Activated CD8-positive, alpha-beta memory T cell treated with anti-CD3 and anti-CD28 coated beads for 4 hours (primary cell): Measurements from ENCODE around the gene KHDRBS1.
"Not testable (repeated sequence)": the region's sequence is repeated elsewhere in the genome, so short reads cannot be mapped to it uniquely, and the experiment has no call there.

Experiments used
- DNase-seq, 2 donors: peaks; one replicate each; pipeline ENCODE4 v3.0.0-alpha.2; 2020; ENCODE audit warnings: low read depth in 2 of 2

The KHDRBS1 gene

DNA sequence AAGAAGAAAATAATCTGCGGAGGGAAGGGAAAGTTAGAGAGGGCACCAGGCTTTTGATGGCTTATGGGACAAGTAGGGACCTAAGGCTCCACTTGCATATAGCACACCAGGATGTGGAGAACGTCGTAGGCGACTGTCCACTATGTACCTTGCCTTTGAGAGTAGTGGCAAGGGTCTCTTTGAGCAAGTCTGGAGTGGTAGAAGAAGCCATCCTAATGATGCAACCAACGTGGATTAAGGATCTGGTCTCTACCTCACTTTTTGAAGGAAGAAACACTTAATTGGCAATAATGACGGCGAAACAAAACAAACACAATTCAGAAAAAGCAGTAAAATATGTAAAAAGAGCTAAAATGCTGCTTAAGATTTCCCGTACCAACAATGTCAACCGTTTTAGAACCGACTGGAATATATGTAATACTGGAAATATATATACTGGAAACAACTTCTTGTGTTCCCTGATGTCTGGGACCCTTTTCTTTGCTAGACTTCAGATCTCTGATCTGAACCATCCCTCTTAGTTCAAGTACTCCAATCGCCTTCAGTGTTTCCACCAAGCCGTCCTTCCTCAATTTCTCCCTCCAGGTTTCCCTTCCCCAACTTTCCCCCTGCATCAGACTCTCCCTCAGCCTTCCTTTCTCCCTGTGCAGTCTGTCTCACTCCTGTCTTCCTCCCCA is 821 bp upstream of the KHDRBS1 start:
- no peak for DNase-seq

DNA sequence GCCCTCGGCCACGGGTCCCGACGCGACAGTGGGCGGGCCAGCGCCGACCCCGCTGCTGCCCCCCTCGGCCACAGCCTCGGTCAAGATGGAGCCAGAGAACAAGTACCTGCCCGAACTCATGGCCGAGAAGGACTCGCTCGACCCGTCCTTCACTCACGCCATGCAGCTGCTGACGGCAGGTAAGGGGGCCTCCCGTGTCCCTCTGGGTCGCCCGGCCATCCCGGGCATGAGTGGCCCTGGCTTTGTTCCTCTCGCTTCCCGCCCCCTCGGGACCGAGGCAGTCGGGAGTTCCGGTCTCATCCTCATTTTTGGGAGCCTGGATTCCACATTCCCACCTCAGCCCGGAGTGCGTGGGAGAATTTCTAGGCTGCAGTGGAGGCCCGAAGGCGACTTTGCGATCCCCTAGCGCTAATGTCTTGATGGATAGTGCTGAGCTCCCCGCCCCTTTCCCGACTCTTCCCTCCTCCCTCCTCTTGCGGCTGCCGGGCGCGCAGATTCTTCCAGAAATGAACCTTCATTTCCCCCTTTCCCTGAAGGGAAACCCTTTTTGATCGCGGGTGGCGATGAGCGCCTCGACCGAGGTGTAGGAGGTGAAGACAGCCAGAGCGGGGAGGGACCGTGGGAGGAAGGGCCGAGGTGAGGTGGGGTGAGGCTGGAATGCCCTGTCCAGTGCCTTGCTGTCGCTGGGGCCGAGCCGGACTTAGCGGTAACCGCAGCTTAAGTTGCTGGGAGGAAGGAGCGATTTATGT is 705 bp downstream of the KHDRBS1 start:
- peak in 1 of 2 donors; percentile 4 for DNase-seq

DNA sequence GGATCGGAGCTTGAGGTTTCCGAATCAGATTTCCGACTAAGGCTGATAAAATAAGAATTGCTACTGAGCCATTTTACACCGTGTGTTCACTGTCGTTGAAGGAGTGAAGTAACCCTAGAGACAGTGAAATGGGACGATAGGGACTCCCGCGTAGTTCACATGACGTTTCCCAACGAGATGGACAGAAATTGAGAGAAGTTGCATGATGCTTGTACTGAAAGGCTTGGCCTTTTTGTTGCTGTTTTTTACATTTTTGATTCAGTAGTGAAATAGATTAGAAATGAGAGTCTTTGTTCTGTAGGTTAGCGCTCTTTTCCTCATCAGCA is 1.2 kb downstream of the KHDRBS1 start:
- no peak for DNase-seq

DNA sequence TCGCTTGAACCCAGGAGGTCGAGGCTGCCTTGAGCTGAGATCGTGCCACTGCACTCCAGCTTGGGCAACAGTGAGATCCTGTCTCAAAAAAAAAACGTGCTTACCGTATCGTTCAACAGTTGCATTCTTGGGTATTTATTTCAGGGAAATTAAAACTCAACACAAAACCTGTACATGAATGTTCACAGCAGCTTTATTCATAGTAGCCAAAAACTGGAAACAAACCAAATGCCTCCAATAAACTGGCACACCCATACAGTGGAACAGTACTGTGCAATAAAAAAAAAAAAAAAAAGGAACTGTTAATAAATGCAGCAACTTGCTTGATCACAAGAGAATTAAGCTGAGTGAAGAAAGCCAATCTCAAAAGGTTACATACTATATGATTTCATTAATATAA is 6.7 kb downstream of the KHDRBS1 start:
- DNase-seq, result no peak

DNA sequence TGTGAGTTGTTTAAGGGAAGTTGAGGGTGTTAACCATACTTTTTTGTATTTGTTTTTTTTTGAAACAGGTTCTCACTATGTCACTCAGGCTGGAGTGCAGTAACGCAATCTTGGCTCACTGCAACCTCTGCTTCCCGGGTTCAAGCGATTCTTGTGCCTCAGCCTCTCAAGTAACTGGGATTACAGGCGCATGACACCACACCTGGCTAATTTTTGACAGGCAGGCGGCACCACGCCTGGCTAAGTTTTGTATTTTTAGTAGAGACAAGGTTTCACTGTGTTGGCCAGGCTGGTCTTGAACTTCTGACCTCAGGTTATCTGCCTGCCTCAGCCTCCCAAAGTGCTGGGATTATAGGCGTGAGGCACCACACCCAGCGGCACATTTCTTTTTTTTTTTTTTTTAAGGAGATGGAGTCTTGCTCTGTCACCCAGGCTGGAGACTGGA is 7.9 kb downstream of the KHDRBS1 start:
- not testable (repeated sequence) for DNase-seq

DNA sequence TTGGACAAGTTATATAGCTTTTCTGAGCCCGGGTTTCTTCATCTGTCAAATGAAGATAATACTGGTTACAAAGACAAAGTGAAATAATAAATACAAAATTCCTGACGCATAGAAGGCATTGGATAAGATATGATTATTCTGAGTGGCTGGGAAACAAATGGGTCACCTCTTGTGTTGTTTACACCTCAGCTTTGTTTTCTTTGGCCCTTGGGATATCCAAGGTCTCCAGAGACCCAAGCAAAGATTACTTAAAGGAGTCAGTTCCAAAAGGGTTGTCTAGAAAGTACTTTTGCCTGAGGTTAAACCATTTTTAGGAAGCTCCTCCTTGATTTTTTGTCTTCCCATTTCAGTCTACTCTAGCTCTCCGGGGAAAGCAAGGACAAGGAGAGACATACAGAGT is 9.7 kb downstream of the KHDRBS1 start:
- DNase-seq, result no peak

DNA sequence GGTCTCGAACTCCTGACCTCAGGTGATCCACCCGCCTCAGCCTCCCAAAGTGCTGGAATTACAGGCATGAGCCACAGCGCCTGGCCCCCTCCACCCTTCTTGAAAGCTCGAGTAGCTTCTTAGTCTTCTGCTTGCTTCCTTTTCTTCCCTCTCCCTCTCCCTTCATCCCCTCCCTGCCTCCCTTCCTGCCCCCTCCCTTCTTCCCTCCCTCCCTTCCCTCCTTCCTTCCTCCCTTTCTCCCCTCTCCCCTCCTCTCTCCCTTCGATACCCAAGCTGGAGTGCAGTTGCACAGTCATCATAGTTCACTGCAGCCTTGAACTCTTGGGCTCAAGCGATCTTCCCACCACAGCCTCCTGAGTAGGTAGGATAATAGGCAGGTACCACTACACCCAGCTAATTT is 11.8 kb downstream of the KHDRBS1 start:
- DNase-seq, result no peak

DNA sequence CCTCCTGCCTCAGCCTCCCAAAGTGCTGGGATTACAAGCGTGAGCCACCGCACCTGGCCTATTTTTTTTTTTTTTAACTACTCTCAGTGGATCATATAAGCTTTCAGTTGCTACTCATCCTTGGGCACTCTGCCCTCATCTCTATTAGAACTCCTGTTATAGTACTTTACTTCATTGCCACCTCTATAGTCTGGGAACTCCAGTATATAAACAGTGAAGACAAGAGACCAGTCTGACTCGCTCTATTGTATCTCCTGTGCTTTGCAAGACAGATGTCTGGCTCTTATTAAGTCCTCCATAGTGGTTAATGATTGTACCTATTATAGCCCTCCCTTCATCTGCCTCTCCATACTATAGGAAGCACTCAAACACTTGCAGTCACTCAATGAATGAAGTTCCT is 15.1 kb downstream of the KHDRBS1 start:
- DNase-seq, result no peak

DNA sequence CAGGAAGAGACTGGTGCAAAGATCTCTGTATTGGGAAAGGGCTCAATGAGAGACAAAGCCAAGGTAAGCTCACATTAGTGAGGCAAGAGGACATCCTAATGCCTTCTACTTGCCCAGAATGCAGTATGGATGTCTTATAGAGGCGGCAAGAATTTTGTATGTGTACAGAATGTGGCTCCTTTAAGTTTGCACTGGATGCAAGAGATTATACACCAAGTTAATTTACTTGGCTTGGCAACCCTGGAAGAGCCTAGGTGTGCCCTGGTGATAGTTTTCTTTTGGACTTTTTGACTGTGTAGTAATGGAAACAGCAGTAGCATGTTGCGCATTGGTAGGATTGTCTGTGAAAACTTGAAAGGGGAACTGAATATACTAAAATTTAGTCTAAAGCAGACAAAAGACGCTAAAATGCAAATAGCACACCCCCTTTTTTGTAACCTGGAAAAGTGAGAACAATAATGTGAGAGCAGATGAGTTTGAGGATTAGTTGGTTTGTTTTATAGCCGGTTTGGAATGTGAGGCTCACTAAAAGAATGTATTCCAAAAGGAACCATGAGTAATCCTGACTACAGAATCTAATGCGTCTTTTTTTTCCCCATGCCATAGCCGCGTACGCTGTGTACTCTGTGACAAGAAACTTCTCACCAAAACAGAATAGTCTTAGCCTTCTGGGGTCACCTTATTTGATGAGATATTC is 18.1 kb downstream of the KHDRBS1 start:
- DNase-seq, result no peak

DNA sequence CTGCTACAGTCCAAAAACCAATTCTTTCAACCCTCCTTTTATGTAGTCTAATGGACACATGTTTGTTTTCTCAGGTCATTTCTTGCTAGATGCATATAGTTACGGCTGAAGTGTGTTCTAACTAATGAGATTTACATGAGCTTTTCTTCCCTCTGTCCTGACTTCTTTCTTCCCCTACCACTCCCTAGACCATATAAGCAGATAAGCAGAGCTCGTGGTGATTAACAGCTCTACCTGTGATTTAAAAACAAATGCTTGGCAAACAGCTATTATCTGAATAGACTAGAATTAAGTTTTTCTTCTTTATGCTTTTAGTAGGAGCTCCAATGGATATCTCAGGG is 18.6 kb downstream of the KHDRBS1 start:
- DNase-seq, result no peak

DNA sequence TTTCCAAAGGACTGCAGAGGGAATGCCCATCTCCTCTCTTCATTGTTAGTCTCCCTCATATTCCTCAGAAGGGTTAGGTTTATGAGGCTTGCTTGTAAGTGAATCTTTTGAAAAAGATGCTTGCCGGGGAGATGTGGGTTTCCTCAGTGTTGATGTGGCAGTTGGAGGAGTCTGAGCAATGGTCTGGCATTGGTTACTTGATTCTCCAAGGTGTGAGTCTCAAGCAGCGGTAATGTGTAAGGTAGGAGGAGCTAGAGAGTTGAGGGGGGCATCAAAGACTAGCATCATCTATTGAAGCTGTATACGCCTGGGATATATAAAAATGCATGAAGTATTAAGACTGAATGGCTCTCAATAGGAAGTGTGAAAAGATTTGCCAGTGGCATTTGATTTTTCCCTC is 21.5 kb downstream of the KHDRBS1 start:
- DNase-seq, result no peak

DNA sequence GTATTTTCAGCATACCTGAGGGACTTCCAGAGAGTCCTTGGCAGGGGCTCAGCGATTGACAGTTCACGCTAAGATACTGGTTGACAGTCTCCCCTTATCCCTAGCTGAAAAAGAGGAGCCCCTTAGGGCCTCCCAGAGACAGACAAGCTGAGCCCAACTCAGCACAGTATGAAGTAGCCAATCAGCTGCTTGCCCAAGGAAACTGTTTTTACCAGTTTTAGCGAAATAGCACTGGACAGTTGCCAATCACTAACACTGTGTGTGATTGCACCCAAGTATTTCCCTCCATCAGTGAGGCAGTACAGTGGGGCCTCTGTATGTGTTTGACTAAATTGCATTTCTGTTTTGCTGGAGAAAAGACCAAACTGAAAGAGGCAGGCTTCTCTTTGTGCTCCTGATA is 27.0 kb downstream of the KHDRBS1 start:
- no peak for DNase-seq

DNA sequence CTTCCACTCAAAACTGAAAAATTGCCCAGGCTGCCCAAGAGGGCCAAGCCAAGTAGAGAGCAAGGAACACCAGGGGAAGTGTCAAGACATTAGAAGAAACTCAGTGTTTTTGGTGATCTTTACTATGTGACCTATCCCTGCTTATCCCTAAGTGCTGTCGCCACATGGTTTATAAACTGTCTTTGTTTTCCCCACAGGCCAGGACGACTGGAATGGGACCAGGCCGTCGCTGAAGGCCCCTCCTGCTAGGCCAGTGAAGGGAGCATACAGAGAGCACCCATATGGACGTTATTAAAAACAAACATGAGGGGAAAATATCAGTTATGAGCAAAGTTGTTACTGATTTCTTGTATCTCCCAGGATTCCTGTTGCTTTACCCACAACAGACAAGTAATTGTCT is 28.7 kb downstream of the KHDRBS1 start:
- DNase-seq, result no peak

DNA sequence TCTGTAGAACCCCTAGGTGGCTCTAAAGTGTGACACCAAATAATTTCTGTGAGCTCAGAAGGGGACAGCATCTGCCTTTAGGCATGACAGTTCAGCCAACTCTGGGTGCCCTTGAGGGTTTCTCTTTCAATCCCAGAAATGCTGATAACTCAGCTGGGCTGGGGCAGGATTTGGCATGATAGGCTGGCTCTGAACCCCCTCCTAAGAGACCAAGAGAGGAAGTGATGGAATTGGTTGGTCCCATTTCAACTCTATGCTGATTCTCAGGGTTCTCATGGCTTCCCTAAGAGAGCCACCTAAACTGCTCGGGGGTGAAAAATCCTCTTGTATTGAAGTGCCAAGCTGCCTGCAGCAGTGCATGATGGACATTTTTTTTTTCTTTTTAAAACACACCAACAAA is 30.6 kb downstream of the KHDRBS1 start:
- DNase-seq, result no peak

DNA sequence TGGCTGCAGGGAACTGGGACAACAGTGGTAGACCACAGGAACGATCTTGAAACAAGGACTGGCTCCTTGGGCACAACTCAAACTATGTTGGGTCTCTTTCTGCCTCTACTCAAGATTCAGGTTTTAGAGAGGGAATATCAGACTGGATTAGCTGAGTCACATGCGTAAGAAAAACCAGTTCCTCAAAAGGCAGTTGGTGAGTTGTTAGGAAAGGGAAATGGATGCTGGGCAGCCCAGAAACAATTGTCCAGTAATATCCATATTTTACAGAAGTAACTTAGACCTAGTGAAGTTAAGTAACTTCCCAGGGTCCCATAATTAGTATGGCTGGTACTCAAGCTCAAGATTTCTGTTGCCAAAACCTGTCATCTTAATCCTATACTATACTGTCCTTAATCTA is 32.1 kb downstream of the KHDRBS1 start:
- no peak for DNase-seq

DNA sequence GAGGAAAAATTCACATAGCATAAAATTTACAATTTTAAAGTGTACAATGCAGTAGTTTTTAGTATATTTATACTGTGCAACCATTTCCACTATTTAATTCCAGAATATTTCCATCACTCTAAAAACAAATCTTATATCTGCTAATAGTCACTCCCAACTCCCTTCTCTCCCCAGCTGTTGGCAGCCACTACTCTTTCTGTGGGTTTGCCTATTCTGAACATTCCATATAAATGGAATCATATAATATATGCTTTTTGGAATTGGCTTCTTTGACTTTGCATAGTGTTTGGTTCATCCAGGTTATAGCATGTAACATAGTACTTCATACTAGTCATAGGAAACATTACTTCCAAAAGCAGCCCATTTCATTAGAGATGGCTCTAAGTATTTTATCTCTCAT is 34.0 kb downstream of the KHDRBS1 start:
- no peak for DNase-seq

DNA sequence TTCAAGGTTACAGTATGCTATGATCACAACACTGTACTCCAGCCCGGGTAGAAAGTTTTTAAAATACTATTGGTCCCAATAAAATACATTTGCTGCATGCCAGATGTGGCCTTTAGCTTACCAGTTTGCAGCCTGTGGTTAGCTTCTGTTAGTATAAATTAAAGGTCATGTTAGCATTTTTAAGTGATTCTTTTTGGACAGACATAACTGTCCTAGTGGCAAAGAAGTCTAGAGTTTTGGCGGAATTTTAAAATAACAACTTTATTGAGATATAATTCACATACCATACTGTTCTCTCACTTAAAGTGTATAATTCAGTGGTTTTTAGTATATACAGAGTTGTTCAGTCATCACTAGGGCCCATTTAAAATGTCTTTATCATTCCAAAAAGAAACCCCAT is 34.8 kb downstream of the KHDRBS1 start:
- DNase-seq, result no peak

DNA sequence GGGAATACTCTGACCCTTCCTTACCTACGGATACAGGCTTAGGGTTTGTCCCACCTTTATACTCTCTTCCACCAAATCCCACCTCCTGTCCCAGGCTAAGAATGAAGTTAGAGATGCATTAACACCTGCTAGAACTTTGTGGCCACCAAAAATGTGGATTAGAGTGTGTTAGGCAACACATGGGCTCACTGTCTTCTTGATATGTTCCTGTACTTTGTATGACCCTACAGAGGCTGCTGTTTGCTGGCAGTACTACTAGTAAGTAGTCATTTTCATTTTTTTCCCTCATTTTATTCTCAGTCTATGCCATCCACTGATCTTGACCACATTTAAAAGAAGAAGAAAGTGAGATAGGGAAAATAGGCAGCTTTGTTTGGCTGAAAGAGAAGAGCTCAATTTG is 38.0 kb downstream of the KHDRBS1 start:
- no peak for DNase-seq

DNA sequence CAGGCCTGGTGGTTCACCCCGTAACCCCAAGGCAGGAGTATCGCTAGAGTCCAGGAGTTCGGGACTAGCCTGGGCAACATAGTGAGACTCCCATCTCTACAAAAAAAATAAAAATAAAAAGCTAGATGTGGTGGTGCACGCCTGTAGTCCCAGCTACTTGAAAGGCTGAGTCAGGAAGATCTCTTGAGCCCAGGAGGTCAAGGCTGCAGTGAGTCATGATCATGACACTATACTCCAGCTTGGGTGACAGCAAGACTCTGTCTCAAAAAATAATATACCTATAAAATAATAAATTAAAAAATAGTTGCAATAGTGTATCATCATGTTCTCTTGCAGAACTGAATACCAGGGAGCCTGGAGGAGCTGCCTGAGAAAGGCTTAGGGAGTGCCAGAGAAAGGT is 39.2 kb downstream of the KHDRBS1 start:
- no peak for DNase-seq

DNA sequence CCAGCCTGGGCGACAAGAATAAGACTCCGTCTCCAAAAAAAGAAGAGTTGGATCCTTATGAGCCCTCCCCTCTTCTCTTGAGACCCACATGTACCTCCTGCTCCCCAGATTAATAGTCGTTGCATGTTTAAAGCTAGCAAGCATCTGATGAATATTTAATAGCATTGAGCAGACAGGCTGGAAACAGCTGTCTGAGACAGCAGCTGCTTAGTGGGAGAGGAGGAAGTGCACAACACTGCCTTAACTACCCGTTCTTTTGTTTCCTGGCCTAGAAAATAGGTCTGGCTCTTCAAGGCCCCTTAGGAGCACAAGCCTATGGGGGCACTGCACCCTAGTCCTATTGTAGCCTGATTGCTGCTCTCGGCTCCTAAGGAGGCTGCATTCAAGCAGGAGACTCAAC is 41.7 kb downstream of the KHDRBS1 start:
- no peak for DNase-seq

DNA sequence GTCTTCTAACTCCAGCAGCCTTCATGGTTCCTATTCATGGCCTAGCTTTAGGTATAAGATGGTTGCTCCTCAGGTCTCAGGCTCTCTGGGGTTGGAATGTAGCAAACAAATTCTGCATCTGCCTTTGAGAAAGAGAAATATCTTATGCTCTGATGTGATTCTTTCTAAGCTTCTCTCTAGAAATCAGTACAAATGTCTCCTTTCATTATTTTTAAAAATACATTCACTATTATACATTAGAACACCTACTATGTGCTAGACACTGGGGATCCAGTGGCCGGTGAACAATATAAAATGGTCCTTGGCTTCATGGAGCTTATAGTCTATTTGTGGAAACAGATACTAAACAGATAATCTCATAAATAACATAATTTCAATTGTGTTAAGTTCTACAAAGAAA is 42.9 kb downstream of the KHDRBS1 start:
- no peak for DNase-seq

DNA sequence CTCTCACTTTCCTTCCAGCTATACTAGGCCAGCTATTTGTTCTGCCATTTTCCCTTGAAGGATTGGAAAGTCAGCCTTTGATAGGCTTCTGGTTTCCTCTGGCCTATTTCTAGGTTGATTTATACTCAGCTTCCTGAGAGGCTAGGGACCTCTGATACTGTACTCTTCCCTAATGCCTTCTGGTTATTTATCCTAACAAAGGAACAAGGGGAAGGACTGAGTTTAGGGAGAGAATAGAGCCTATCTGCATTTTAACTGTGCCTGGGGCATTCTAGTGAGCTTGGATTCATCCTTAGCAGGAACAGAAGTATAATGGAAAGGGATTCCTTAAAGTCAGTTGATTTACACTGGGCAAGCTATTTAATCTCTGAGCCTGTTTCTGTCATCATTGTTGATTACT is 47.2 kb downstream of the KHDRBS1 start:
- DNase-seq, result no peak

DNA sequence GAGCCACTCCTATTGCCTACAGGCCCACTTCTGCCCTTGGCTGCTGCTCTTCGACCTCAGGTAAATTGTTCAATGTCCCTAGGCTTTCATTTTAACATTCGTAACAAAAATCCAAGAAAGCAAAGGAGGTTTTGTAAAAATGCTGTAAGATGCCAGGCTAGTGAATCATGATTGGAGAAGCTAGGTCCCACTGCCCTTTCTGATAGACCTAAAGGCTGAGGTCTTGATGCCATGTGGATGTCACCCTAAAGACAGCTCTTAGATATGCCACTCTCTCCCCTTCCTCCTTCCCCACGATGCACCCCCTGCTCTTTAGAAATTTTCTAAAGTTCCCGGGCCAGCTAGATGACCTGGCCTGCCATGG is 49.2 kb downstream of the KHDRBS1 start:
- DNase-seq, result no peak
